HG03575 (cell line): ENCODE data around the gene UVRAG.

Source experiments
- ATAC-seq: cut with Tn5 transposase; IDR thresholded peaks from one replicate; pipeline ENCODE4 v1.9.1; 2021; ENCODE audit not compliant: unreplicated experiment, insufficient number of reproducible peaks, low FRiP score; ENCODE audit errors: extremely low read depth

The UVRAG gene

DNA sequence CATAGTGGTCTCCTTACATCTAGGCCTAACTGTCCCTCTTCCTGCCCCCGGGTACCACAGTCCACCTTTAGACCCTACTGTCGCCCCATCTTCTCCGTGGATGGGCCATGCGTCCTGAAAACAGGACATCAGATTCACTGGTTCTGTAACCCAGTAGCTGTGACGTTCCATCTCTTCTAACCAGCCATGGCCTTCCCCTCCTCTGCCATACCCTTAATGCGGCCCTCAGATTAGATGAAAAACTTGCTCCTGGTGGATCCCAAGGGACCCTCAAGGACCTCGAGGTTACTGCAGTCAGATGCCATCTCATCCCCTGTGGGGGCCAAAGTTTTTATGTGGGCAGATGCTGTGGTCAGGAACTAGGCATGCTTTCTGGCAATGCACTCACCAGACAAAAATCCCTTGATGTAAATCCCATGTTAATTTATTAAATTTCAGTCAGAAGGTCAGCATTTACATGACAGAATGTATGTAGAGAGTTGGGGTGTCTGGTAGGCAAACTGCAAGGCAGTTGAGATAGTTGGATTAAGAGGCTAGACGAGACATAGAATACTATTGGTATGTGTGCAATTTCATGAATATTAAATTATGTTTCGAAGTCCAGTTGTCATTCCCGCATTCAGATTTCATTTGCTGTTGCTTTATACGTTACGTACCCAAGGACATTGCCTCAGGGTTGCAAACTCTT lies 327.0 kb downstream of the UVRAG start:
- no peak for ATAC-seq

DNA sequence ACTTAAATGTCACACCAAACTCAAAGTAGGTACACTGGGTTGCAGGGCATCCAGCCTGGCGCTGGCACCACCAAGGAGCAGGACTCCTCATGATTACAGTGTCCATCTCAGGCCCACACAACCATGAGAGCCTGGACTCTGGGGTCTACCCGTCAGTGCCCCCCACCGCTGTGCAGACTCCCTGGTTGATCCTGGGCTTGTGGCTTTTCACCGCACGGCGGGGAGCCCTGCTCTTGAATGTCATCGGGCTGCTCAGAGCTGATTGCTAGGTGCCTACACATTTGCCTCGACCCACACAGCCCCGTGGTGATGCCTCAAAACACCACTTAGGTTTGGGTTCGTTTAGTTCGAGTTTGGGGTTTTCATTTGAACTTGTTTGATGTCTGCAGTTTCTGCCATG lies 328.3 kb downstream of the UVRAG start:
- no peak for ATAC-seq

DNA sequence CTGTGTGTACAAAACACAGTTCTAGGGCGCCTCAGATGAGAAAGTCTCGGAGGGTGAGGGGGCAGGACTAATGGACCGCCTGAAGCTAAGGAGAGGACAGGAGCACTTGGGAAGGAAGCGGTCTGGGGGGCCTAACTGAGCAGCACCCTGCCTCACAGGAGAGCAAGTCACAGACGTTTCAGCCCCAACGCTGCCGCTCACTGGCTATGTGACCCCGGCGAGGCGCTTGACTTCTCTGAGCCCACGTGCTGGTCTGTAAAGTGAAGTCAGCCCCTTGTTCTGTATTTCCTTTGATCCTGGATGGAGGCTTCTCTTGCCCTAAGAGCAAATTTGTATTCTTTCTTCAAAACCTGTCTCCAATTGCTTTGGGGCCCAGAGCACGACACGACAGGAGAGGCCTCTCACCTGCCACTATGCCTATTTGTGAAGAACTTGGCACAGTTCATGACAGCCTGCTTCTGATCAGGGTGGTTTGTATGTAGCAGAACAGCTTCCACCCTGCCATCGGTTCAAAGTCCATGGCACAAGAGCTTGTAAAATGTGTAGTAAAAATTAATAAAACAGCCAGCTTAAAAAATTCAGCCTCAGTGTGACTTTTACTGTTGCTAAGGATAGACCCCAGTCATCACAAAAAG lies 332.2 kb downstream of the UVRAG start:
- no peak for ATAC-seq

DNA sequence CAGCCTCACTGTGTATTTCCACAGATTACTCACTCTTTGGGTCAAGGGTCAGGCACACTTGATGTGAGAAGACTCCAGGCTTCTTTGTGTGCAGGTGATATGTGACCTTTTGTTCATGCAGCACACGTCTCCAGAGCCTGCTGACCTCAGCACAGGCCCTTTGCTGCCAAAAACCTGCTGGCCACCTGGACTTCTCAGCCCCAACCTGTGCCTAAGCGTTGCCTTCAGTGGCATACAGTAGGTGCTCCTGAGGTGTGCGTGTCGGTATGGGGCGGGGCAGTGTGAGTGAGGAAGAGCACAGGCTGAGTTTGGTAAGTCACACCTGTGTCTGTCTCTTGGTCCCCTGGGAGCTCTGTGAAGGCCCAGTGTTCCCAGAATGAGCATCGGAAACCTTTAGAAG lies 333.2 kb downstream of the UVRAG start:
- no peak for ATAC-seq

DNA sequence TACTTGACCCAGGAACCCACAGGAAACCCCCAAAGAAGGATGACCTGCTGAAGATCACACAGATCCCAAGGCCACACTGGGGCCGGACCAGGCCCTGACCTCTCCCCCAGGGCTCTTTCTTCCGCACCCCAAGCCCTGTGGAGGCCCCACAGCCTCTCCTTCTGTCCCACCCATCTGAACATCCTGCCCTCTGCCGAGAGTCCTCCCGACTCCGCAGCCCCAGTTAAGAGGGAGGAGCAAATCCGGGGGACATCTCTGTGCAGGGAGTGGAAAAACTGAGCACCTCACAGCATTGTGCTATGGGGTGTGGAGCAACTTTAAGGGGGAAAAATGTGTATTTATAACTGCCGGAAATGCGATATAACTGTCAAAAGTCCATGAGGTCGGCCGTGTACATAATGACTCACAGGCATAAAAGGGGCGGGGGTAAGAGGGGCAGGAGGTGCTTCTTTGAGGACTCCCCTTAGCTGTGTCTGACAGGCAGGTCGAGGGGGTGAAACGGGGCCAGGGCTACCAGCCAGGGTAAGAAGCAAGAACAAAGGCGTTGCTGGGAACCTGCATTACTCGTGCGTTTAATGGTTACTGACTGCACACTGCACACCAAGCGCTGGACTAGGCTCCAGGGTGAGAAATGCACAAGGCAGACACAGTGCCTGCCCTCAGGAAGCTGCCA lies 334.1 kb downstream of the UVRAG start:
- no peak for ATAC-seq

DNA sequence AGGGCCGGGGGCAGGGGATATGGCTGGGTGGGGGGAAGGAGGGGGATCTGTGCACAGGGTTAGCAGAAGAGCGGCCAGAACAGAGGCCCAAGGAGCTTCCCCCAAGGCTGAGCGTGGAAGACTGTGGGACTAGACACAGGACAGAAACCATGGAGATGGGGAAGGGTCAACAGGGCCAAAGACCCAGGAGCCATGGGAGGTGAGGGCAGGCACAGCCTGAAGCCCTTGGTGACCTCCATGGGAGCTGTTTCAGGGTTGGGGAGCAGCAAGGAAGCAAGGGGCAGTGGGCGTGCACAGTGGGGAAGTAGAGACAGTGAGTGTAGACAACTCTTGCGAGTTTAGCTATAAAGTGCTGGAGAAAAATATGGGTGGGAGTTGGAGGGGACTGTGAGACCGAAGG lies 334.7 kb downstream of the UVRAG start:
- no peak for ATAC-seq

DNA sequence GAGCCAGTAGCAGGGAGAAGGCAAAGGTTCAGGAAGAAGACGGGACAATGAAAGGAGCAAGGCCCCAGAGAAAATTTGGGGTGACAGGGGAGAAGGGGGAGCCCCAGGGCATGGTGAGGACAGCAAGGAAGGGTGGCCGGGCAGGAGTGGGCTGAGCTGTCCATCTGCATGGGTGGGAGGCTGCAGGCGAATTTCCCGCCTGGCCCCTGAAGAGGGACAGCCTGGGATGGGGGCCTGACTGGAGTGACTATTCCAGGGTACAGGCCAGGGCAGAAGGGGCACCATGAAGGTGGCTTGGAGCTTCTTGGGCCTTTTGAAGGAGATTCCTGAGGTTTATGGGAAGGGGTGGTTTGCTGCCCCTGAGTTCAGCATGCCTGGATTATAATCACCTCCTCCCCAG lies 335.1 kb downstream of the UVRAG start:
- no peak for ATAC-seq

DNA sequence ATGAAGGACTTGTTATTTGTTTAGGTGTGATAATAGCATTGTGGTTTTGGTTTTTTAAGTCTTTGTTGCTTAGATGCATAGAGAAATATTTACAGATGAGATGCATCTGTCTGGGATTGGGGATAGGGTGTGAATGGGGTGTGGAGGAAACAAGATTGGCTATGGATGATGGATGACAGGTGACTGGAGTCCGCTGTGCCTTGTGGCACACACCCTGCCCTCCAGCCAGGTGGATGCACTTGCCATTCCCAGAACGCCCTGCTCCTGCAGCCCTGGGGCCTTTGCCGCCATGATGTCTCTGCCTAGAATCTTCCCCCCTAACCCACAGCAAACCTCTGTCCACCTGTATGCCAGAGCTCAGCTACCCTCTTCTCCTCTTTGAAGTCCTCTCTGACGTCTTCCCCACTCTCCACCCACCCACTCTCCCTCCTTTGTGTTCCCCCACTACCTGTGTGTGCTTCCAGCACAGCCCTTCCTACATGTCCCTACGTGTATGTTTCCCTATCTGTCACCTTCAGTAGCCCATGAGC lies 336.6 kb downstream of the UVRAG start:
- ATAC-seq, result no peak

DNA sequence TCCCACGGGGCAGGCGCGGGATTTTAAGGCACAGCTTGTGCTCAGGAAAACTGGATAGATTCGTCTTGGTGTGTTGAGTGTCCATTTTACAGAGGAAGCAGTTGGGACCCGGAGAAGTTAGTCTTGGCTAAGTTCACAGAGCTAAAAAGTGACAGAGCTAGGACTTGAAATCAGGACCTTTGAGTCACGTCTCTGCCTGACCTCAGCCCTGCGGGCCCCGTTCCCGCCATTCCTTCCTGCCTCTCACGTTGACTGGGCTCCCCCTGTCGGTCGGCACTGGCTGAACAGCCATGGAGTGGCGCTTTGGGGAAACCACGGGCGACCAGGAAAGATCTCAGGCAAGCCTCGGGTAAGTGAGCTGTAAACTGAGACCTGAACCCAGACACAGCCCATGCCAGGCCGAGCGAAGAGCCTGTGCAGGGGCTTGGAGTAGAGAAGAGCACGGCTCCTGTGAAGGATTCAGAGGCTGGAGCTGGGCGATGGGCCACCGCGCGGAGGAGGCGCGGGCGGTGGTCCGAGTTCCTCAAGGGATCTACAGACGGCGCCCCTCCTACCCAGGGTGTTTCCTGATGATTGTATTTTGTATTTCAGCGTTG lies 337.2 kb downstream of the UVRAG start:
- no peak for ATAC-seq

DNA sequence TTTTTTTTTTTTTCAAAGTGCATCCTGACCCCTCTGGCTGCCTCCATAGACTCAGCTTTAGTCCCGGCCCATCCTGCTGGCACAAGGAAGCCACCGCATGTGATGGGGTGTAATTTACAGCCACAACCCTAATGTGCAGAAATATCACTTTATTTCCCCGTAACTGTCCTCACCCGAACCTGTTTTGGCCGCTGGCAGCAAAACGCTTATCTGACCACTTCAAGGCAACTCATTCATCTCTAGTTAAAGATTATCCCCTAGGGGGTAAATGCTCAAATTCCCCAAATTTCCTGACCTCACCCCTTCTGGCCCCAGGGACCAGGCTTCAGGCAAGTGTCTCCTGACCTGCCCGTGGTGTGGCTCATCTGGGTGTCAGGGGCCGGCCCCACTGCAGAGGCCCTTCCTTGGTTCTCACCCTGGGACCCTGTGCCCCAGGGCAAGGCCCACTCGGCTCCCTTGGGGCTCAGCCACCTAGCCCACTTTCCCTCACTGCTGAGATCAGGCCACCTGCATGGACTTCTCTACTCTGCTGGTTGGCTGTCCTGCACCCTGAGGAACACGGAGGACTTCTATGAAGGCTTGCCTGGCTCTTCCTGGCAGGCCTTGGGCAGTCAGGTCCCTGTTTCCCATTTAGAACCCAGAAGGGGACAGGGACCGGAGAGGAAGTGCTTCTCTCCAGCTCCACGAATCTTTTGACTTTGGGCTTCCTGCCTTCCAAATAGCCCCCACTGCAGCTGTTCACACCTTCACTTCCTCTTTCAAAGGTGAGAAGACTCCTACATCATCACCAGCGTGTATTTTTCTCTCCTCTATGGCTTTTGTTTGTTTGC lies 337.9 kb downstream of the UVRAG start:
- ATAC-seq, result no peak

DNA sequence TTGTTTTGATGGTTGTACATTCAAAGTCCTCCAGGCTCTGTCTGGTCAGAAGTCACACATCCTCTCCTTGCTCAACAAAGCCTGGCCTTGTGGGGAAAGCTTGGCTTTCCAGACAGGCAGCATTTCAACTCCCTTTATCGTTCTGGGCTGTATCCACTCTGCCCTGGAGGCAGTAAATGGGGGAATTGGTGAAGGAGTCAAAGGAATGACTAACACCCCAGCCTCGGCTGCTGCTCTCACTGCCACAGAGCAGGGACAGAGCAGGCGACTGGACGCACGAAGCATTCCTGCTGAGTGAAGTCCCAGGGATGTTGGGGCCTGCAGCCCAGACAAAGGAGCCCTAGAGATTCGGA lies 338.5 kb downstream of the UVRAG start:
- no peak for ATAC-seq

DNA sequence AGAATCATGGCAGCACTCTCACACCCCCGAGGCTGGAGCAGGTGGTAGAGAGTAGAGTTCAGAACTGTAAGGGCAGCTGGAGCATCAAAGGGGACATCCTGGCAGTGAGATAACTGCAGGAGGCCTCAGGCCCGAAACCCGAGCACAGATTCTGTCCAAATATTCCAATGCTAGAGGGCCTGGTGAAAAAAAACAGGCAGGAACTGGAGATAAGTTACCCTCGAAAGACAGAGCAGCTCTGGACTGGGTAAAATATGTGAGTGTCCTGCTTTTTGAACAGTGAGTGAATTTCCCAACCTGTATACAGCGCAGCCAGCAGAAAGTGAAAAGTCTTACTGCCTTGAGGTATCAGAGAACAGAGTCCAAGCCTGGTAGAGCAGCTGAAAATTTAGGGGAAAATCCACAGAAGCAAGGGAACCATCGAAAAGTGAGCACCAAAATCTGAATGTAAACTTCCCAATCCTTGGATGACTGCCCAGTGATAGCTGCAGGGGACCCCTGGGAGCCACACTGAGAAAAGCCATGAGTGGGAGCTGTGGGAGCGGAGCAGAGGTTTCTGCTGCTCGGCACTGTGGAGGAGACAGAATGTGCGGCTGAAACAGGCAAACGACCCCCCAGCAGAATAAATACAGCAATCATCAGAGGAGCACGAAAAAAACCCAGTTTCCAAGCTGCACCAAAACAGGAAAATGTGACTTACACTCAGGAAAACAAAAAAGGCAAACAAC lies 340.7 kb downstream of the UVRAG start:
- ATAC-seq, result no peak

DNA sequence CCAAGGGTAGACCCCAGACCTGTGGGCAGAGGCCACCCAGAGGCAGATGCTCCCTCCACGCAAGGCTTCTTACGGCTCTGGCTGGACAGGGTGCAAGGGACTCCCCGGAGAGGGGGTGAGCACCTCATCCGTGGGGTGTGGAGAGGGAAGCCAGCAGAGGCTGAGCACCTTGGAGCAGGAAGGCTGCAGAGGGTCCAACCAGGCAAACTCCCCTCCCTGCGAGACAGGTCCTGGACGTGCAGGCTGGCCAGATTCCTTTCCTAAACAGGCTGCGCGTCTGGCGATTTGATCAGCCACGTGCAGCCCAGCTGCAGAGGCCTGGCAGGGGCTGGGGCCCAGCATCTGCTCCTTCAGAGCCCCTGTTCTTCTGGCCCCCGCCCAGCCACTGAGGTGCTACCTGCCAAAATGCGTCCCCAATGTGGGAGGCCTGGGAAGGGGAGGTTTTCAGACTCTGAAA lies 342.0 kb downstream of the UVRAG start:
- ATAC-seq, result no peak

DNA sequence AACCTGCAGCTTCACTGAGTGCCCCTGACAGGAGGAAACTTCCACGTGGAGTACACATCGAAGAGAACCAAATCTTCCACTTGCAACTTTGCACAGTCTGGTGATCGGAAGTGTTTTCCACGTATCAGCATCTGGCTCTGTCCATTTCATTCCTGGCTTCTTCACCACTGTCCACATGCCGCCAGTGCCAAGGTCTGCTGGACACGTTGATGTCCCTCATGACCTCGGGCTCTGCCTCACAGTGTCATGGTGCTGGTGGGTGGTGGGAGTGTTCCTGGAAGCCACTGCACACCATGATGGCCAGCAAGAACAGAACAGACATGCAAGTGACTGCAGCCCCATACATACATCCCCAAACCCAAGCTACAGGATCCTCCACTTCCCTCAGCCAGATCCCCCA lies 342.9 kb downstream of the UVRAG start:
- no peak for ATAC-seq

DNA sequence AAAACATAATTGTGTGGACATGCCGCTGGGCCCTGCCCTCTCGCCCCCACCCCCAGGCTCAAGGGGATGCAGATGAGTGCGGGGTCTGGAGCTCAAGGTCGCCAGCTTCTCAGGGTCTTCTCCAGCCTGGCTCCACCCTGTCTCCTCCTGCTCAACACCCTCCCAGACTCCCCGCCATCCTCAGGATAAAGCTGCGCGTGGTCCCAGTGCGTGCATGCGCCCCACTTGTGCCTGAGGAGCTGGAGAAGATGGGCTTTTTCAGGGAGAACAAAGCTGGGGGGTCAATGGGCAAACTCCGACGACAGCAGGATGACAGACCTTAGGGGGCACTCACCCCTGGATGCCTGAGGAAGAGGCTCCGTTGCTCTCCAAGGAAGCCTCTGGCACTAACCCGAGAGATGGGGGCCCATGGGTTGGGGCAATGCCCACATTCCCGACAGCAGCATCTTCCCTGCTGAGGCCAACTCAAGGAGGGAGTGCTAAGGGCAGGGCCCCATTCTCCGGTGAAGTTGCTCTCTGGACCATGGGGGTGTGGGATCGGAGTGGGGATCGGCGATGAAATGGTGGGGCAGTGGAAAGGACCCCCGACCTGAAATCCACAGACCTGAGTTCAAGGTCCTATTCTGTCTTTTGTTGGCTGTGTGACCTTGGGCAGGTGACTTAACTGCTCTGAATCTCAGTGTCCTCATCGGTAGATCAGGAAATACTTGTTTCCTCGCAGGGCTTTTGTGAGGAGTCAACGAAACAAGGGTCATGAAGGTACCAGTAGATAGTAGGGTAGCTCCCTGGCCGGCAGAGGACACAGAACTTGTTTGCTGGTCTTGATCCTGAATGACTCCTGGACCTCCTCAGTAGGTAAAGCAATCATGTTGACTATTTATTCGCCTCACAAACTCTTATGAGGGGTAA lies 343.6 kb downstream of the UVRAG start:
- no peak for ATAC-seq

DNA sequence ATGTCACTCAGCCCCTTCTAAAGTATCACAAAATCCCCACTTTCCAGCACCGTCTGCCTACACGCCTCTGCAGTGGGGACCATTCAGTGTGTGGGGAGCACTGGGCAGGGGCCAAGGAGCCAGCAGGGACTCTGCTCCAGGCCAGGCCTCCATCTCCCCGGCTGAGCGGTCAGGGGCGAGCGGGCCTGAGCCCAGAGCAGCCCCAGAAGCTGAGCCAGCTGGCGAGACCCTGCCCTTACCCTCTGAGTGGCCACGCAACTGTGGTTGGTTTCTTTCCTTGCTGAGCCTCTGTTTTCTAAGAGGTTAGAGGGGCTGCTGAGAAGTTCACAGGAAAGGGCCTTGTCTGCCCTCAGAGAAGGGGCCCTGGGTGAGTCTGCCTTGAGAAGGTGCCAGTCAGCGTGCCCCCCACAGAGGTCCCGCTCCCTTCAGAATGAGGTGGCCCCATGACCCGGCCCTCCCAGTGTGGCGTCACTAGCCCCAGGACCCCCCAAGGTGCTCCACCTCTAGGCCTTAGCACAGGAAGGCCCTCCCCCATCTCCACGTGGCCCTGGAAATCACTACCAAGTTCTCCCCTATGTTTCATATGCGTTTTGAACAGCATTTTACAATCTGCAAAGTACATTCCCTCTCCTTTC lies 344.4 kb downstream of the UVRAG start:
- no peak for ATAC-seq
